H4 (cell line): ENCODE results near the gene TENM4. TPM values are rescaled to one million over a fixed set of nuclear protein-coding genes. Genes with fewer than 3 reads are reported as not detected.

Experiments used
- DNase-seq: peaks from one replicate; pipeline ENCODE4 v3.0.0-alpha.2; 2015; ENCODE audit warnings: low spot score
- total RNA-seq: library from RNA; depleted of rRNA; stranded (reverse); fragments of >200 nt; shearing (Covaris generic); gene quantifications from 2 replicates; pipeline ENCODE4 v1.2.3, GENCODE V29; 2014

Gene TENM4
- total RNA-seq, 1 experiment from 2014 or later, result 0.31 TPM

DNA sequence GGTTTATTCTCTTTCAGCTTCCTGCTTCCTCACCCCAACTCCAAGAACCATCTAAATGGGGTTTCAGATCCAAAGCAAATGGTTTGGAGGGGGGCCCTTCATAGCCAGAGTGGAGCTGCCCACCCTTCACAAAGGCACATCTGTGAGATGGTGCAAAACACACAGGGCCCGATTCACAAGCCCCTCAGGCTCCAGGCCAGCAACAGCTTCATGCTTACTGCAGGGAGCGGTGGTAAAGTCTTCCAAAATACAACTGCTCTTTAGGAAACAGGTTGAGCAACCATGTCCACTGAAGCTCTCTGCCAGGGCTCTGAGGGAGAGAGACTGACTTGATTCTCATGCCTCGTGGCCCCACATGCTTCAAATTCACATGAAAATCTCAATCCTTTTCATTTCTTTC is 653.1 kb downstream of the TENM4 start:
- no peak for DNase-seq

DNA sequence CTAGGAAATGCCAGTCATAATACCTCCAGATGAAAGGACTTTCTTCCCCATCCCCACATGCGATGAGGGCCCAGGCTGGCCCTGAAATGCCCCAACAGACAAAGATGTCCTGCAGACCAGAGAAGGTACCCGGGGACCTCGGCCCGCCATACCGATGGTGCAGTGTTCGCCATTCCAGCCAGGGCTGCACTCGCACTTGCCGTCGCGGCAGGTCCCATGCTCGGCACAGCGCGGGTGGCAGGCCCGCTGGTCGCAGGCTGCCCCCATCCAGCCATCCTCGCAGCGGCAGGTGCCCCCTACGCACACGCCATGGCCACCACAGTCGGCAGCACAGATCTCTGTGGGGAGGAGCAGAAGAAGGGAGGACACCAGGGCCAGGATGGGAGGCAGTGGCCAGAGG is 654.1 kb downstream of the TENM4 start:
- DNase-seq, result no peak

DNA sequence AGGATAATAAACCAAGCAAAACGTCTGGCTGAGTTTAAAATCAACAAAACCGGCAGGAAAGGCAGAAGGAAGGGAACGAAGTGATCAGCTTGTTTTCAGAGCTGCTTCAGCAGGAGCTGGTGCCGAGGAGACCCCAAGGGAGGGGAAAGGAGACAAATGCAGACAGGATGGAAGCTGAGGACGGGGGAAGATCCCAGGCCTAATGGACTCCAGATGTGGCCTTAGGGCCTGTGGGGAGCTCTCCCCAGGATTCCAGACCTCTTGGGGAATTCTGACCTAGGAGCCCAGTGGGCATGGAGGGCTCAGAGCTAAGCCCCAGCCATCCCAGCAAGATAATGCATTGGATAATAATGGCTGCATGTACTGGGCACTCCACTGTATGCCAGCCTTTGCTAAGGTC is 654.7 kb downstream of the TENM4 start:
- no peak for DNase-seq

DNA sequence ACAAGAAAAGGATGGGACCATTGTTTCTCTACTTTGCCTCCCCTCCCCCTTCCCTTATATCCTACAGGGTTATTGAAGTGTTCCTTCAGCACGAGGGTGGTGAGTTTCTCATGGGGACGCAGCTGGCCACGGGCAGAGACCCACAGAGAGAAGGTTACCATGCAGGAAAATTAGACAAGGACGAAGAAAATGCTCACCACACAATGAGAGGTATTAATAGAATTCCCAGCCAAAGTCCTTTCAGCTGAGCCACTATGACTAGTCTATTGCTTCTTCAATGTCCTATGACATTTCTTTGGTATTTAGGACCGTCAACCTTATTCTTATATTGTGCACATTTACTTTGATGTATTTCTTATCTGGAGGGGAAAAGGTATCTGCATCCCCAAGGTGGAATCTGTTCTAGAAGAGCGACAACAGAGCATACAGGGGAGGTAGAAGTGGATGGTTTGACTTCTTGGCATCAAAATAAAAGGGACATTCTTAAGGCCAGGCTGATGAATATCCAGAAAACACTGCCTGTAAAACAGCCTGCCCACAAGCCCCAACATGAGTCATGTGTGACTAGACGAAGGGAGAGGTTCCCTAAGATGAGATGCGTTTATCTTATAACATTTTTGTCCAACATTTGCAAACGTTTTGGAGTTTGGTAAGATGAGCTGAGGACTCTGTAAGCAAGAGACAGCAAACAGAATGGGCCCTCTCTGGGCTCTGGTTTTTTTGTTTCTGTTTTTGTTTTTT is 656.3 kb downstream of the TENM4 start:
- DNase-seq, result no peak

DNA sequence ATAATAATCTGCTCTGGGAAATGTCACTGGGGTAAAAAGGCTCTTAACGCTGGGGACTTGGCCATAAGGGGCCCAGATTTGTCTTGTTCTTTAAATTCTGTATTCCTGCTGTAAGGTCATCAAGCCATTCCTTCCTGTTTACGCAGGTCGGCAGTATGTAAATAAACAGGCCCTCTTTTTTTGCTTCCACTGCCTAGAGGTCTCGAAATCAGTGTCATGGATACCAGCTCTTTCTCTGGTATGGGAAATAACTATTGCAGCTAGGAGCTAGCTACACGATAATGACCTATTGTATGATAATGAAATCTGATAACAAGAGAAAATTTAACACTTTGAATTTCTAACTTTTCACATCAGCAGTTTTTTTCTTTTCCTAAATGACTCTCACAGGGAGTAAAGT is 657.0 kb downstream of the TENM4 start:
- DNase-seq, result peak; percentile 17

DNA sequence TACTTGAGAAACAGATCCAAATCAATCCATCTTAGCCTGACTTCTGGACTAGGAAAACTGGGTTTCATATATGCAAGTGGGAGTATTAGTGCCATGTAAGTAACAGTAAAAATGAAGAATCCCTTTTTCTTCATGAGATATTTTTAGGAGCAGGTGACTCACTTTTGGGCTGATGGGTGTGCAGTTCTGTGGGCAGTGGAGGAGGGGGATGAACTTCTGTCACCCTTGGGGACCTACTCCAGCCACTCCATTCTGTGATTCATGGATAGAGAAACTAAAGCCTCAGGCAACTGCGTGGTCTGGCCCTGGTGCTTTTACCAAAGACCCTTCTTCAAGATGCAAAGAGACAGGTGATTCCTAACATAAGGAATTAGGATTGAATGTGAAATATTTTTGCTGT is 657.5 kb downstream of the TENM4 start:
- no peak for DNase-seq

DNA sequence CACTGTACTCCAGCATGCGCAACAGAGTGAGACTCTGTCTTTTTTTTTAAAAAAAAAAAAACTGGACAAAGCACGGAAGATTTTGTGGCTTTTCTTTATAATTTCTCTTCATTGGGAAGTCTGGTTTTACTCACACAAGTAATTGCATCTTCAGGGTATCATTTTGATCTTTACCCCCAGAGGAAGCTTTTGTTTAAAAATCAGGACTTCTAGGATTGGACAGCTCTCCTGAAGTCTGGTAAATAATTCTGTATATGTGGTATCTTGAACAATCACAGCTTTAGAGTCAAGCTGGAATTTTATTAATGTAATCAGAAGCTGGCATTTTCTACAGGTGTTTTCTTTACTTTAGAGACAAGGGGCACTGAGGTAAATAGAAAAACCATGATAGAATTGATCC is 658.1 kb downstream of the TENM4 start:
- no peak for DNase-seq

DNA sequence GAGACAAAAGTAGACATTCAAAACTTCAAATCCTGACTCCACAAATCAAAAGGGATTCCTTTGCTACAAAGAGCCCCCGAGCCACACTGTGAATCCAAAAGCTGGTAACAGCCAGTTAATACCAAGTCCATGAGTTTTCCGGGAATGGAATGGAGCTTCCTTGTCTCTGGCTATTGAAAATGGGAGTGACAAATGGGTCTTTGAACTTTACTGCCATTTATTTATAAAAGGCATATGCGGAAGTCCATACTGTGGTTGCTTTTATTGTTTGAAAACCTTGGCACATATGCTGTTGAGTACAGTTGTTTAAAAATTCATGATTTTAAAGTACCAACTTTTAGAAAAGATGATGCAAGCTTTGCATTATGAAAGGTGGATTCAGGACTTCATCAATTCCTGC is 659.9 kb downstream of the TENM4 start:
- no peak for DNase-seq

DNA sequence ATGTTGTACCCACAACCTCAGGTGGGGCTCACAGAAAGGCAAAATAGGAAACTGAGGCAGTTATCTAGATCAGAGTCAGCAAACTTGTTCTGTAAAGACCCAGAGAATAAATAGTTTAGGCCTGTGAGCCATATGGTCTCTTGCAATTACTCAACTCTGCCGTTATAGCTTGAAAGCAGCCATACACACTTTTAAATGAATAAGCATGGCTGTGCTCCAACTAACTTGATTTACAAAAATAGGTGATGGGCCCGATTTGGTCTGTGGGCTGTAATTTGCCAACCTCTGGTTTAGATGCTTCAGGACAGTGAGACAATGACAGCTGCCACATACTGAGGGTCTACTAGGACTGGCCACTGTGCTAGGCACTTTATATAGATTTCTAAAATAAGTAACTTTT is 667.3 kb downstream of the TENM4 start:
- no peak for DNase-seq

DNA sequence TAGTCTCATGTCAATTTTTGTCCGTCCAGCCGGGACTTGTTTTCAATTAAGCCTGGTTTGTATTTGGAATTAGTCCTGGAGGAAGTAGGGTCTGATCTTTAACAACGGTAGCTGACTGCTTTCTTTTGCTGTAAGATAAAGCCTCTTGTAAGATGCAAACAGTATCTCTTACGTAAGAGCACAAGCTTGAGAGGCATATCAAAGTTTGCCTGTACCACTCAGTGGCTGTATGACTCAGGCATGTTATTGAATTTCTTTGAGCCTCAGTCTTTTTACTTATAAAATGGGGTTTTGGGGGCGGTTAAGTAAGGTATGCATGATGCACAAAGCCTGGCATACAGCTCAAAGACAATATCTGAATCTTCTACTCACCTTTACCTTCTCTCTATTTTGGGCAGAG is 667.8 kb downstream of the TENM4 start:
- DNase-seq, result no peak

DNA sequence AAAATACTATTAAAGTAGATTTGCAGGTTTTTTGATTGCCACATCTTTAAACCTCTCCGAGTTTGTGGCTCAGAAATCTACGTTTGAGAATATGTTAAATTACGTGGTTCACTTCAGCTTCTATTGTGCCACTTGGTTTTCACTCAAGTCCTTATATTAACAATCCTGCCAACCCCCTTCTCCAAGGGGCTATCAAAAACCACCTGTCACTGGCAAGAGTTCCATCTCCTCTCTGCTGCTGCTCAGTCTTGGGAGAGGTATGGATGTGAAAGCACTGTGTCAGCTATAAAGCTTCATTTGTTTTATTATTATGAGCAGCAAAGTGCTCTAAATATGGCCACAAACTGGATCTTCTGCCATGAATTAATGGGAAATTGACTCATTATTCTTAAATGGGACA is 668.6 kb downstream of the TENM4 start:
- DNase-seq, result no peak

DNA sequence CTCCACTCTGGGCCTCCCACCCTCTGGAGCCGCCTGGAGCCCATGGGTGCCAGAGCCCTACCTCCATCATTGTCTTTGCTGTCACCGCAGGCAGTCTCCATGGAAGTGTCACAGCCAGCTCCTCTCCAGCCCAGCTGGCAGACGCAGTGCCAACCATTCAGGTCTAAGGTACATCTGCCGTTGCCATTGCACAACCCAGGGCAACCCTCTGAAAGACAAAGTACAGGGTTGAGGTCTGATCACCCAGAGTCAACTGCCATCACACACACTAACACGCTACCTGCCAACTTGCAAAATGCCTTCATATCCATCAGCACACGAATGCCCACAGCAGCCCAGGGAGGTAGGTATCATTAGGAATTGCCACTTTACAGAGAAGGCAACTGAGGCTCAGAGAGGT is 669.9 kb downstream of the TENM4 start:
- DNase-seq, result no peak

DNA sequence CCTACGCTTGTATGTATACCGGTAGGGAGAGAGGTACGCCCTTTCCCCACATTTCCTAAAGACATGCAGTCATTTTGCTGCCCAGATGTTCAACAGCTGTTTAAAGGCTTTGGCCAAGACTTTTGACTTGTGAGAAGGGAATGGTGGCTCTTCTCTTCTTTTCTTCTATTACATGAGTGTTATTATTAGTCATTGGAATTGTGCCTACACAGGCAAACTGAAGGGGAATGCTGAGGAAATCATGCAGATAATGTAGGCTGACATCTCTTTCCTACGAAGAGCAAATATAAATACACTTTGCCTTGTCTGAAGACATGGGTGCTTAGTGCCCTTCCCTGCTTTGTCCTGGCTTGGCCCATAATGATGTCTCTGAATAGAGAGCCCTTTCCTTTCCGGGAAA is 671.9 kb downstream of the TENM4 start:
- no peak for DNase-seq

DNA sequence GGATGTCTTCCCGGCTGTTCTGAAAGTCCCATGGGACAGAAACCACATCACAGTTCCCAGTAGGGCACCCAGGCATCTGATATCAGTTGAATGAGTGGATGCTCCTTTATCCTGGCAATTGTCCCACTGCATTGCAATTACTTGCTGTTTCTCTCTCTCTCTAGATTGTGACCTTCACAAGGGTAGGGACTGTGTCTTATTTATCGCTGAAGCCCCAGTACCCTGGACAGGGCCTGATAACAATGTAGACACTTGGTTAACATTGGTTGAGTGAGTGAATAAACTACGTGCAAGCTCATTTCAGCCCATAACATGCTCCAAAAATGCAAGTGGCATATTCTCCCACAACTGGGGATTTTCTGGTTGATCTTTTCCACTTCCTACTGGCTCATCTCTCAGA is 672.5 kb downstream of the TENM4 start:
- no peak for DNase-seq

DNA sequence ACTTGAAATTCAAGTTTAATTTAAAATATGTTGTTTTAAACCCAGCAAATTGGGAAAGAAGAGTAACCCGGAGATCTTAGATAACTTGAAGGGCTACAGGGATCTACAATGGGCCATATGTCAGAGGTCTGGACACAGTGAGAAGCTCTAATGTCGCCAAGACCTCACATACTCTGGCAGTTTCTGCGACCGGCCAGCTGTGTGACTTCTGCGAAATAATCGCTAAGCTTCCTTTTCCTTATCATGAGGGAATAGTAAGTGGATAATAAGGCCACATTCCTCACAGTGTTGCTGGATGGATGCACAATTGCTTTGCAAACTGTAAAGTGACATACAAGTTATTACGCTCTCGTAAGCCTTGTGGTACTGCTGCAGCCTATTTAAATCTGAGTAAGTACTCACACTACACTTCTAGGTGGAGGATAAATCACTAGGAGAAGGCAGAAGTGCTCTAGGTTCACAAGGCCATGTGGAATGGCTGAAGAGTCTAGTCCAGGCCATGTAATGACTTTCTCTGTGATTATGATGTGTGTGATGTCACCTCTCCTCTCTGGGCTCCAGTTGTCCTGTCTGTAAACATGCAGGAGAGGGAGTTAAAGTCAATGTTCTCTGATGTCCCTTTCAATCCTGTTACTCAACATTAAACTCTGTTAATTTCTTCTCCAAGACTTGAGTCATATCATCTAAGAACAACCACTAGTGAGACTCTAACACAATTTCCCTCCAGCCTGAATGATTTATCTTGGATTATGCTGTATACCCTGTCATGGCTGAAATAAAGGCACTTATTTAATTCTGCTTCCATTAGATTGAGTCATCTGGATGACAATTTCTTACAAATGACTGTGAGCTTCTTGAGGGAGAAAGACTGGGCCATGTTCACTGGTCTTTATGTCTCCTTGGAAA is 673.5 kb downstream of the TENM4 start:
- DNase-seq, result no peak

DNA sequence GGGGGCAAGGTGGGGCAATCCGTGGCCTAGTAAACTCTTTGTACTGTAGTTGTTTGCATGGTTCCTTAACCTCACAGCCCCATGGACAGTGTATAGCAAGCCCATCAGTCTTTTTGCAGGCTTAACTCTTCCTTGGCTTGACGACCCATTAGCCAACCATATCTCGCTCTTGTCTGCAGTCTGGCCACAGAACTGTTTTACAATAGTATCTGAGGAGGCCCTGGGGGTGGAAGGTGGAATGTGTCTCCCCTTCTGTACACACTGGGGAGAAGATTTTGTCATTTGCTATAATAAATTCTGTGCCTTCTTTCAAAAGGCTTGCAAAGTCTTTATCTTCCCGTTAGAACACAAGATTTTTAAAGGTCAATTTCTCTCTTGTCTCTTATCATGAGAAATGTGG is 675.9 kb downstream of the TENM4 start:
- no peak for DNase-seq

DNA sequence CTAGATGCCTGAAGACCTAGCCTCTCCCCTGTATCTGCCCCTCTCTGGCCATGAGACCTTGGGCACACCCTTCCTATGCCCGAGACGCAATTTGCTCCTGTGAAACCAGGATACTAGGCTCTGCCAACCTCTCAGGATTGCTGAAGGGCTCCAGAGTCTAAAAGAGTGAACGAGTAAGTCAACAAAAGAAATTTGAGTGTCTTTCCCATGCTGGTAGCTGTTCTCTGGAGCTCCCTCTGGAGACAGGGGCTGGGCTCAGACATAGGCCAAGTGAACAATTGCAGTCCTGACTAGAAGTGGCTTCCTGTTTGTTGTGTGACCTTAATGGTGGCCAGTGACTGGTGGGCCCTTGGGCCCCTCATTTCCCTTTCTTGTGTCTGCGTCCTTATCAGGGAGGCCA is 677.2 kb downstream of the TENM4 start:
- no peak for DNase-seq

DNA sequence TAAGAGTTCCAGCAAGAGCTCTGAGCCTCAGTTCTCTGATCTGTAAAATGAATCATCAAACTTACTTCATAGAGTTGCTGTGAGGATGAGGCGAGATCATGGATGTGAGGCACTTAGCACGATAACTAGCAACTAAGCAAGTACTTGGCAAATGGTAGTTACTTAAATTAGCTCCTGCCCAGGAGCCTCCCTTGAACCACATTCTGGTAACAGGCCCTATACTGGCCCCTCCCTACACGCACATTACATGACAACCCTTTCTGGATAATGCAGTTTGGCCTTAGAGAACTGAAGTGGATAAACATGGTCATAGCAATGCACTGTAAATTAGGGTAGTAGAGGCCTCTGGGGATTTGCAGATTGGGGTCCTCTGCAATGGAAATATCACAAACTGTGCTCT is 678.7 kb downstream of the TENM4 start:
- no peak for DNase-seq

DNA sequence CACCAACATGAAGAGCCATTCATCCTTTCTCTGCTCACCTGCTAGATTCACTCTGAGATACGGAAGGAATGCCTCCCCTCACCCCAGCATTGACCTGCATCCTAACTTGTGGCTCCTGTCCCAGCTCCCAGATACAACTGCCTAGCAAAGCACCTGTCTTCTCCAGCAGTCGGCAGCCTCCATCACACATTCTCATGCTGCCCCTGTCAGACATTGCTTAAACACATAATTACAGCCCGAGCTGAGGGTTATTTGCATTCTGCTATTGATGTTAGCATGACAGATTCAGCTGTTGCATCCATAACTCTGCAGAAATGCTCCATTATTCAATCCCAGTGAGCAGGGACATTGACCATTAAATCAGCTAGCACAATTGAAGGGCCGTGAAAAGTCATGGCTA is 681.8 kb downstream of the TENM4 start:
- no peak for DNase-seq

DNA sequence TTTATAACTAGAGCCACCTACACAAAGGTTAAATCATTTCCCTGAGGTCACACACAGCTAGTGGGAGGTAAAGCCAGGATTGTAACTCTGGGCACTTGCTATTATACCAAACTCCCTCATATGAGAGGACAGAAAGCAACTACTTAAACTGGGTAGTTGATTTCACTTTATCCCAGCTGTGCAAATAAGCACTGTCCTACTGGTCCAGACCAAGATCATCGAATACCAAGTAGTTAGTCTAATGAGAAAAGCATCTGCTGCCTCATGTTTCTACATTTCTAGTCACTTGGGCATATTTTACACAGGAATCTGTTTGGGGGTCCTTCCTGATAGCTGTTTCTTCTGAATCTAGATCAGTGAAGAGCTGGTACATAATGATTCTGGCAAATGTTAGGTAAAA is 687.5 kb downstream of the TENM4 start:
- no peak for DNase-seq

DNA sequence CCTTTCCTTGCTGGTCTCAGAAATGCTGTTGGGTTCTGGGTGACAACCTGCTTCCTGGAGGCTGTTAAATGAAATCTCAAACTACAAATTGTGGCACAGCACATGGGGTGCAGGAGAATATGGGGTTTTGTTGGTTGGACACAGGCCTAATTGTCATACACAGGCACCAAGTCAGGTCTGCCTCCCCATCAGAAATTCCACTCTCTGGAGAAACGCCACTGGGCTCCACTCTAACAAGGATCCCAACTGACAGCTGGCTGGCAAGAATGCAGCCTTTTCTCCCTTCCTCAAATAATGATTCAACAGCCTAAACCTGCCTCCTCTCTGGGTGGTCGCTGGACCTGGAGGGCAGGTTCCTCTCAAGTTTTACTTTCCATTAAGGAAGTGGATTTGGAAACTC is 688.3 kb downstream of the TENM4 start:
- DNase-seq, result no peak

DNA sequence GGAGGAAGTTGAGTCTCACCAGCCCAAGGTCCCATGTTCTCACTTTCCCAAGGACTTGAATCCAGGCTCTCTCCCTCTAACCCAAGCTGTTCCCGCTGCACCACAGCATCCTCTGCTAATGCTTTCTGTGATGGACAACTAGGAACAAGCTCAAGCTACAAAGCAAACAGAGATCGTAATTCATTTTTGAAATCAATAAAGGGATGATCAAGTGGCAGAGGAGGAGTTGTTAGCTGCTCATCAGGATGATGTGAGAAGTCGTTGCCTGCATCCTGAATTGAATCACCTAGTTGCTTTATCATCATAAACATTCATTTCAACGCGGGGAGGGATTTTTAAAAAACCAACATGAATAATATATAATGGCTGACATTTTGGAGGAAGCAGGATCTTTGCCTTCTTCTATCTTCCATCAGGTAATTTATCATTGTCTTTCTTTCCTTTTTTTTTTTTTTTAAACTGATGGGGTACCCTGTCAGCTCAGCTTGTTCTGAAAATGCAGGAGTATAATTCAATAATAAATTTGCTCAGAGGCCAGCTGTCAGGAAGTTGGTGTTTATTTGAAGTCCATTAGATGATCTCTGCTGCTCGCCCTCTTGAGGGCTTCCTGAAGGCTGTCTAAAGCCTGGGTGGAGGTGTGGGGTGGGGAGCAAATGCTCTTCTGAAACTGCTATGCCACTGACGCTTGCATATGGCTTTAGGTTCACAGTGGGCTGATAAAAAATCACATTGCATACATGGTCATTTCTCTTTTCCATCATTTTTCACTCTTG is 691.7 kb downstream of the TENM4 start:
- DNase-seq, result no peak

DNA sequence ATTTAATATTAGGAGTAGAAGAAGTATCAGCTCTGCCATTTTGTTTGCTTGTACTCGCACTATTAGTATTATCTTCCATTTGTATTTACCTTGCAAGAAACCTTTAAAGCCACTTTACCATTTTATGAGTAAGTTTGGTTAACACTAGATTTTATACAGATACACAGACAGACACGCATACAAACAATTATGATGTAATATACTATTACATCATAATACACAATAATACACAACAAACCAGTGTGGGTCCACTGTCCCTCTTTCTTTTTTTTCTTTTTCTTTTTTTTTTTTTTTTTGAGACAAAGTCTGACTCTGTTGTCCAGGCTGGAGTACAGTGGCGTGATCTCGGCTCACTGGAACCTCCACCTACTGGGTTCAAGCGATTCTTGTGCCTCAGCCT is 695.9 kb downstream of the TENM4 start:
- no peak for DNase-seq
